Measurements from ENCODE around the gene AKR7A2.

Gene AKR7A2

DNA sequence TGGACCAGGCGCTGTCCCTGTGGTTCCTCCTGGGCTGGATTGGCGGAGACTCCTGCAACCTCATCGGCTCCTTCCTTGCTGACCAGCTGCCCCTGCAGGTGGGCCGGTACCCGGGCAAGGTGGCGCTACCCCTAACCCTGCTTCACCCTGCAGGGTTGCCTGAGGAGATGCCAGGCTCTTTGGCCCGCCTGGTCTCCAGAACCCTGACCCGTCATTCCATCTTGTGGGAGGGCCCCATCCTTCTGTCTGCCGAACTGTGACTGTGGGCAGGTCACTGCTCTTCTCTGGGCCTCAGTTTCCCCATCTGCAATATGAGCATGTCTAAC is 12.7 kb upstream of the AKR7A2 start:
- no peak overlapping the region for H3K9ac ChIP-seq
- H3K4me3 ChIP-seq (ENCODE audit: low read depth, low read length), result no peak overlapping the region
- no peak overlapping the region for H3K4me2 ChIP-seq (ENCODE audit: low read length)
- no peak overlapping the region for H2AFZ ChIP-seq
- H3K27ac ChIP-seq, result no peak overlapping the region
- no peaks in the 10 kb centered on the region for H3K4me1 ChIP-seq
- no peaks in the 10 kb centered on the region for H3K36me3 ChIP-seq (ENCODE audit: control insufficient read depth, insufficient read depth, low read length)
- H3K9me3 ChIP-seq (ENCODE audit: control insufficient read depth, low read length), result no peaks in the 10 kb centered on the region
- no peak for TF ChIP-seq CTCF (IDR thresholded peaks at IDR 0.05)
- no peaks in the 10 kb centered on the region for H3K79me2 ChIP-seq
- H3K27me3 ChIP-seq (ENCODE audit: control insufficient read depth, insufficient read depth, low read length), result no peaks in the 10 kb centered on the region

DNA sequence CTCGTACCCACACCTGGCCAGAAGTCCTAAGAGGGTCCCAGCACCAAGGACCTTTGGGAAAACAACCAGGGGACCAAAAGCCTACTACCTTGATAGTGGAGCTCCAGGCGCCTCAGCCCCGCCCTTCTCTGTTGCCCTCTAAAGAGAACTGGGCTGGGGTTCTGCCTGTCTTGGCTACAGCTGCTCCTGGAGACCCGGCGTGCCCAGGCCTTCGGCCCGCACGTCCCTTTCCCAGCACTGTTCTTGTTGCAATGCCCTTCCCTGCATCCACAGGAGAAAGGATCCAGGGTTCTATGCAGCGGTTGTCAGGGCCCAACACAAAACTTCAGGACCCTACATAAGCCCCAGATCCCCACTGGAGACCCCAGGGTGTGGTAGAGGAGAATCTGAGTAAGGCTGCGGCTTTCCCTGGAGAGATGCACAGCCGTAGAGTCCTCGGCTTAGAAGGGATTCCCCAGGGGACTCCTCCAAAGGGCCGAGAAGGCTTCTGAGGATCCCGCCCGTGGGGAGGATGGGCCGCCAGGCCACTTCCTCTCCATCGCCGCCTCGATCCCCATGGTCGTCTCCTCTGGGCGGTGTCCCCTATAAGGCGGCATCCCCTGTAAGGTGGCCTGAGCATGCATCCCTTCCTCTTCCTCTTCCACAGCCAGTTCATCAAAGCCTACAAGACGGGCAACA is 12.2 kb upstream of the AKR7A2 start:
- TF ChIP-seq CTCF (IDR thresholded peaks at IDR 0.05), result no peak
- Histone ChIP-seq H2AFZ (no peak overlapping the region), H3K4me3 (ENCODE audit: low read depth, low read length) (no peak overlapping the region), H3K79me2 (no peaks in the 10 kb centered on the region), H3K9ac (no peak overlapping the region), H3K36me3 (ENCODE audit: control insufficient read depth, insufficient read depth, low read length) (no peaks in the 10 kb centered on the region), H3K27ac (no peak overlapping the region), H3K4me1 (no peaks in the 10 kb centered on the region), H3K27me3 (ENCODE audit: control insufficient read depth, insufficient read depth, low read length) (no peaks in the 10 kb centered on the region), H3K9me3 (ENCODE audit: control insufficient read depth, low read length) (no peaks in the 10 kb centered on the region), H3K4me2 (ENCODE audit: low read length) (no peak overlapping the region)

- Histone ChIP-seq H3K4me2 (ENCODE audit: low read length) (no peak overlapping the region), H3K79me2 (no peaks in the 10 kb centered on the region), H3K27me3 (ENCODE audit: control insufficient read depth, insufficient read depth, low read length) (no peaks in the 10 kb centered on the region), H2AFZ (no peak overlapping the region), H3K36me3 (ENCODE audit: control insufficient read depth, insufficient read depth, low read length) (no peaks in the 10 kb centered on the region), H3K4me3 (ENCODE audit: low read depth, low read length) (no peak overlapping the region), H3K9ac (no peak overlapping the region), H3K4me1 (no peaks in the 10 kb centered on the region), H3K9me3 (ENCODE audit: control insufficient read depth, low read length) (no peaks in the 10 kb centered on the region), H3K27ac (no peak overlapping the region)
- no peak for TF ChIP-seq CTCF (IDR thresholded peaks at IDR 0.05)
These were observed 10.5 kb upstream of the AKR7A2 start for GRCh38 chr1:19322481-19322880.

GRCh38 chr1:19321071-19321470 is 9.1 kb upstream of the AKR7A2 start:
- H3K4me3 ChIP-seq (ENCODE audit: low read depth, low read length), result no peak overlapping the region
- no peak overlapping the region for H2AFZ ChIP-seq
- no peak for TF ChIP-seq CTCF (IDR thresholded peaks at IDR 0.05)
- H3K9me3 ChIP-seq (ENCODE audit: control insufficient read depth, low read length), result no peaks in the 10 kb centered on the region
- no peaks in the 10 kb centered on the region for H3K27me3 ChIP-seq (ENCODE audit: control insufficient read depth, insufficient read depth, low read length)
- H3K36me3 ChIP-seq (ENCODE audit: control insufficient read depth, insufficient read depth, low read length), result no peaks in the 10 kb centered on the region
- H3K9ac ChIP-seq, result no peak overlapping the region
- peaks cover 2% of the 10 kb centered on the region for H3K79me2 ChIP-seq
- H3K4me1 ChIP-seq, result no peaks in the 10 kb centered on the region
- H3K4me2 ChIP-seq (ENCODE audit: low read length), result no peak overlapping the region
- no peak overlapping the region for H3K27ac ChIP-seq

GRCh38 chr1:19319196-19319595 is 7.3 kb upstream of the AKR7A2 start:
- Histone ChIP-seq H3K9ac (no peak overlapping the region), H3K36me3 (ENCODE audit: control insufficient read depth, insufficient read depth, low read length) (no peaks in the 10 kb centered on the region), H2AFZ (no peak overlapping the region), H3K4me1 (no peaks in the 10 kb centered on the region), H3K4me3 (ENCODE audit: low read depth, low read length) (no peak overlapping the region), H3K9me3 (ENCODE audit: control insufficient read depth, low read length) (no peaks in the 10 kb centered on the region), H3K79me2 (peaks cover 2% of the 10 kb centered on the region), H3K4me2 (ENCODE audit: low read length) (no peak overlapping the region), H3K27me3 (ENCODE audit: control insufficient read depth, insufficient read depth, low read length) (no peaks in the 10 kb centered on the region), H3K27ac (no peak overlapping the region)
- no peak for TF ChIP-seq CTCF (IDR thresholded peaks at IDR 0.05)
